Endothelial cell of umbilical vein (primary cell): ENCODE data around the gene ACBD3. TPM values are rescaled to one million over a fixed set of nuclear protein-coding genes. Genes with fewer than 3 reads are reported as not detected.

ENCODE experiments used
- BruUV-seq: library from RNA; stranded (reverse); fragments of 400-500 nt; replicated peaks from 2 replicates; lab custom pipeline; 2021; lab: Mats Ljungman, UMichigan
- CTCF ChIA-PET: fragments of 300-600, 350-600 bp; sonication (Branson Sonifier 250); formaldehyde crosslinking; loops from one replicate; lab custom pipeline; 2021; ENCODE audit warnings: antibody characterized with exemption, inconsistent platforms; lab: Charles Lee
- POLR2A ChIA-PET: fragments of 300-600, 350-600 bp; sonication (Branson Sonifier 250); formaldehyde crosslinking; loops from one replicate; lab custom pipeline; 2021; ENCODE audit warnings: antibody characterized with exemption, inconsistent platforms; lab: Charles Lee
- DNase-seq: peaks from one replicate; pipeline ENCODE4 v3.0.0-alpha.2; 2011; ENCODE audit warnings: low read depth, low spot score
- FAIRE-seq: peaks from 2 replicates; lab custom pipeline; 2011; peaks lifted over from hg19 to GRCh38; lab: Jason Lieb, UNC
- H2AFZ ChIP-seq: 2 replicates; pipeline ENCODE4 v1.6.0; 2012; ENCODE audit warnings: low read depth, low read length, control low read depth, inconsistent platforms
- H3K27ac ChIP-seq: 2 replicates; pipeline ENCODE4 v1.5.1; 2011; ENCODE audit warnings: low read depth, mild to moderate bottlenecking, control low read depth, low read length, moderate library complexity; ENCODE audit not compliant: insufficient read depth
- H3K27me3 ChIP-seq, 2 experiments: 2 replicates each; pipeline versions ENCODE4 v1.6.0 to v1.6.1; 2011; ENCODE audit warnings: low read length in 2 of 2, mixed read lengths in 1 of 2; ENCODE audit not compliant: control insufficient read depth in 2 of 2, insufficient read depth in 2 of 2
- H3K36me3 ChIP-seq, 2 experiments: 2 replicates in 1 of 2; 3 replicates in 1 of 2; pipeline ENCODE4 v1.5.1; 2011; ENCODE audit warnings: low read length in 2 of 2, mild to moderate bottlenecking in 1 of 2, moderate library complexity in 1 of 2; ENCODE audit not compliant: control insufficient read depth in 2 of 2, insufficient read depth in 2 of 2; ENCODE audit errors: extremely low read depth in 1 of 2
- H3K4me1 ChIP-seq: 3 replicates; pipeline ENCODE4 v1.5.1; 2011; ENCODE audit warnings: mild to moderate bottlenecking, low read length; ENCODE audit not compliant: control insufficient read depth, insufficient read depth; ENCODE audit errors: extremely low read depth
- H3K4me2 ChIP-seq: 2 replicates; pipeline ENCODE4 v1.6.1; 2011; ENCODE audit warnings: low read length, control low read depth, mixed read lengths; ENCODE audit not compliant: insufficient read depth
- H3K4me3 ChIP-seq, 3 experiments: fragments of 200-600 bp in 1 of 3; sonication (generic), shearing (Covaris generic) in 1 of 3; replicated peaks in 1 of 3; 2 replicates each; pipeline ENCODE4 v1.5.1; 2011 to 2016; ENCODE audit warnings: control low read depth in 3 of 3, low read length in 3 of 3, mild to moderate bottlenecking in 2 of 3, inconsistent platforms in 1 of 3, low read depth in 1 of 3, moderate library complexity in 1 of 3; ENCODE audit not compliant: insufficient read depth in 1 of 3
- H3K79me2 ChIP-seq: 2 replicates; pipeline ENCODE4 v1.6.0; 2012; ENCODE audit warnings: low read length, inconsistent platforms; ENCODE audit not compliant: control insufficient read depth, insufficient read depth
- H3K9ac ChIP-seq: replicated peaks from 2 replicates; pipeline ENCODE3; 2011; ENCODE audit warnings: low read length, control low read depth; ENCODE audit not compliant: insufficient read depth; ENCODE audit errors: extremely low read depth
- H3K9me1 ChIP-seq: replicated peaks from 3 replicates; pipeline ENCODE4 v1.6.0; 2011; ENCODE audit warnings: mild to moderate bottlenecking, low read length; ENCODE audit not compliant: control insufficient read depth, insufficient read depth; ENCODE audit errors: extremely low read depth
- H3K9me3 ChIP-seq: replicated peaks from 2 replicates; pipeline ENCODE4 v1.5.1; 2012; ENCODE audit warnings: low read length, inconsistent platforms; ENCODE audit not compliant: control insufficient read depth, insufficient read depth
- H4K20me1 ChIP-seq: replicated peaks from 2 replicates; pipeline ENCODE3; 2011; ENCODE audit warnings: mild to moderate bottlenecking, low read length; ENCODE audit not compliant: control insufficient read depth, insufficient read depth; ENCODE audit errors: extremely low read depth
- EZH2 ChIP-seq: IDR thresholded peaks from 2 replicates; pipeline ENCODE4 v1.6.1; 2012; ENCODE audit warnings: borderline replicate concordance, low read depth, mild to moderate bottlenecking, moderate library complexity, low read length, inconsistent platforms; ENCODE audit not compliant: severe bottlenecking
- FOS ChIP-seq: IDR thresholded peaks from 2 replicates; pipeline ENCODE4 v1.6.1; 2011; ENCODE audit warnings: mild to moderate bottlenecking, low read length, moderate library complexity, borderline replicate concordance; ENCODE audit not compliant: insufficient read depth
- GATA2 ChIP-seq: IDR thresholded peaks from 2 replicates; pipeline ENCODE4 v1.7.0; 2011; ENCODE audit warnings: low read depth, mild to moderate bottlenecking, moderate library complexity, mixed read lengths, low read length; ENCODE audit not compliant: insufficient read length, insufficient read depth
- JUN ChIP-seq: IDR thresholded peaks from 2 replicates; pipeline ENCODE4 v1.6.1; 2011; ENCODE audit warnings: borderline replicate concordance, low read depth; ENCODE audit not compliant: insufficient read length, insufficient read depth
- MYC ChIP-seq: IDR thresholded peaks from one replicate; pipeline ENCODE4 v1.6.1; 2011; ENCODE audit warnings: mild to moderate bottlenecking, low read depth, low read length
- POLR2A ChIP-seq: IDR thresholded peaks from 2 replicates; pipeline ENCODE4 v1.6.1; 2012; ENCODE audit warnings: low read depth, mild to moderate bottlenecking, control low read depth, low read length
- POLR2AphosphoS5 ChIP-seq: IDR thresholded peaks from 2 replicates; pipeline ENCODE4 v1.6.1; 2012; ENCODE audit warnings: low read depth, mild to moderate bottlenecking, control low read depth, low read length, moderate library complexity; ENCODE audit not compliant: insufficient read depth
- dilution Hi-C: fragments of 300-500 bp; cut with MboI; formaldehyde crosslinking; loops from one replicate; pipeline ENCODE4 v1.15.0; 2019; ENCODE audit warnings: low sequenced_read_pairs; ENCODE audit not compliant: extremely low pct_ligation_motif_present
- intact Hi-C: fragments of 100-400 bp; cut with micrococcal nuclease; formaldehyde crosslinking; loops from one replicate; pipeline ENCODE4 v1.10.0; 2022
- polyA plus RNA-seq, 4 experiments: library from polyadenylated mRNA; depleted of rRNA in 3 of 4; stranded (reverse) in 3 of 4; unstranded in 1 of 4; fragments of >200 nt; gene quantifications; 2 replicates each; pipeline versions ENCODE4 v1.2.1 to v1.2.3, GENCODE V29; 2011 to 2012; ENCODE audit warnings: missing spikeins in 1 of 4
- total RNA-seq: library from RNA; stranded (reverse); gene quantifications from 2 replicates; pipeline ENCODE4 v1.2.3, GENCODE V29; 2021
- TF ChIP-seq, protein P1 (sequence below): IDR thresholded peaks from 2 replicates; pipeline ENCODE4 v1.6.1; 2011; ENCODE audit not compliant: insufficient read depth, insufficient read length
- TF ChIP-seq, protein P2 (sequence below), 2 donors: IDR thresholded peaks; 1 replicate in 1 of 2; 2 replicates in 1 of 2; pipeline ENCODE4 v1.5.1; 2011; ENCODE audit warnings: low read length in 2 of 2, mild to moderate bottlenecking in 2 of 2, moderate library complexity in 2 of 2, control low read depth in 1 of 2, inconsistent platforms in 1 of 2, low read depth in 1 of 2; ENCODE audit not compliant: insufficient read depth in 1 of 2; ENCODE audit errors: extremely low read depth in 1 of 2

ACBD3 gene
- total and polyA plus RNA-seq, 2 donors (not counting 3 experiments of a cell fraction or from before 2014, with no cell fraction given), result 12.3 to 36.4 TPM

DNA sequence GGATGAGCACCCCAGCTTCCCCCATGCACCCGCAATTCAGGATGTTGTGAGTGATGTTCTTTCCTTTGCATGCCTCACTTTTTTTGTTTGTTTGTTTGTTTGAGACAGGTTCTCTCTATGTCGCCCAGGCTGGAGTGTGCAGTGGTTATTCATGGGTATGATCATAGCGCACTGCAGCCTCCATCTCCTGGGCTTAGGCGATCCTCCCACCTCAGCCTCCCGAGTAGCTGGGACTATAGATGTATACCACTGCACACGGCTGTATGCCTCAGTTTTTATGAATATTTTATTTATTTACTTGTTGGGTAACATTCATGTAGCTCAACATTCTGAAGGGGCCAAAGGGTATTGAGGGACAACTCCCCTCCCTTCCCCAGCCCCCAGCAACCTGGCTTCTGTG, 69.2 kb downstream of the ACBD3 start:
- CTCF ChIA-PET, result interaction anchor here (1.1 to 5.7 kb wide), 4 partner anchors 8 to 80 kb away, joined by 5 to 139 read pairs (median 6); no protein-coding TSS in a partner anchor
- Histone ChIP-seq H3K9ac (no peak overlapping the region), H3K9me3 (no peaks in the 10 kb centered on the region), H3K79me2 (no peaks in the 10 kb centered on the region), H3K27ac (no peak overlapping the region), H2AFZ (no peak overlapping the region), H3K27me3 (peaks cover 0 to 2% of the 10 kb centered on the region in 2 experiments), H3K9me1 (no peaks in the 10 kb centered on the region), H4K20me1 (no peaks in the 10 kb centered on the region), H3K4me1 (no peaks in the 10 kb centered on the region), H3K4me2 (no peak overlapping the region), H3K36me3 (no peaks in the 10 kb centered on the region), H3K4me3 (no peak overlapping the region)
- FAIRE-seq (no peak), DNase-seq (no peak)
- dilution Hi-C loops (no loop called here), intact Hi-C loops (no loop called here)
- no TSS peak for BruUV-seq
- POLR2A ChIA-PET, result no interaction called here
- TF ChIP-seq JUN, result no peak
- TF ChIP-seq FOS, result no peak
- TF ChIP-seq MYC, result no peak
- TF ChIP-seq, protein P1, sequence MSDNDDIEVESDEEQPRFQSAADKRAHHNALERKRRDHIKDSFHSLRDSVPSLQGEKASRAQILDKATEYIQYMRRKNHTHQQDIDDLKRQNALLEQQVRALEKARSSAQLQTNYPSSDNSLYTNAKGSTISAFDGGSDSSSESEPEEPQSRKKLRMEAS, result no peak
- TF ChIP-seq POLR2AphosphoS5, result no peak
- TF ChIP-seq, protein P2, sequence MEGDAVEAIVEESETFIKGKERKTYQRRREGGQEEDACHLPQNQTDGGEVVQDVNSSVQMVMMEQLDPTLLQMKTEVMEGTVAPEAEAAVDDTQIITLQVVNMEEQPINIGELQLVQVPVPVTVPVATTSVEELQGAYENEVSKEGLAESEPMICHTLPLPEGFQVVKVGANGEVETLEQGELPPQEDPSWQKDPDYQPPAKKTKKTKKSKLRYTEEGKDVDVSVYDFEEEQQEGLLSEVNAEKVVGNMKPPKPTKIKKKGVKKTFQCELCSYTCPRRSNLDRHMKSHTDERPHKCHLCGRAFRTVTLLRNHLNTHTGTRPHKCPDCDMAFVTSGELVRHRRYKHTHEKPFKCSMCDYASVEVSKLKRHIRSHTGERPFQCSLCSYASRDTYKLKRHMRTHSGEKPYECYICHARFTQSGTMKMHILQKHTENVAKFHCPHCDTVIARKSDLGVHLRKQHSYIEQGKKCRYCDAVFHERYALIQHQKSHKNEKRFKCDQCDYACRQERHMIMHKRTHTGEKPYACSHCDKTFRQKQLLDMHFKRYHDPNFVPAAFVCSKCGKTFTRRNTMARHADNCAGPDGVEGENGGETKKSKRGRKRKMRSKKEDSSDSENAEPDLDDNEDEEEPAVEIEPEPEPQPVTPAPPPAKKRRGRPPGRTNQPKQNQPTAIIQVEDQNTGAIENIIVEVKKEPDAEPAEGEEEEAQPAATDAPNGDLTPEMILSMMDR (IDR thresholded peaks at IDR 0.05; ENCODE audit: extremely low read depth in 1 of 2, insufficient read depth in 1 of 2, low read depth in 1 of 2, low read length in 2 of 2), result no peak
- no peak for TF ChIP-seq GATA2
- no peak for TF ChIP-seq POLR2A
- TF ChIP-seq EZH2, result no peak
